HG03280 (cell line): Measurements from ENCODE around the gene NCOR2.
"Not testable (repeated sequence)": the region's sequence is repeated elsewhere in the genome, so short reads cannot be mapped to it uniquely, and the experiment has no call there.

Source experiments
- ATAC-seq: cut with Tn5 transposase; IDR thresholded peaks from one replicate; pipeline ENCODE4 v1.9.1; 2021; ENCODE audit warnings: mild to moderate bottlenecking, moderate library complexity; ENCODE audit not compliant: unreplicated experiment

Gene NCOR2

DNA sequence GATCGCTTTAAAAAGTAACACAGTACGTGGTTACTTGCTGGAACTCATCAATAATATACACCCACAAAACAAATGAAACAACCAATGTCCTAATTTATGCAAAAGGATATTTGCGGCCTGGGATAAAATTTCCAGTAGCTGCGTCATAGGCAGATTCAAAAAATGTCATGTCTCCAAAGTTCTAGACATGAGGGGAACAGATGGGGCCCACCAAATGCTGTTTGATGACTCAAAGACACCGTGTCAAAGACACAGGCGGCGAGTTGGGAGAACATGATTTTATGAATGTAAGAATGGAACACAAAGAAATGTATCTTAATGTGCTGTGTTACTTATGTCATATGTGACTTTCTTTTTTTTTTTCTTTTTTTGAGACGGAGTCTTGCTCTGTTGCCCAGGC lies 34.3 kb upstream of the NCOR2 start:
- no peak for ATAC-seq

DNA sequence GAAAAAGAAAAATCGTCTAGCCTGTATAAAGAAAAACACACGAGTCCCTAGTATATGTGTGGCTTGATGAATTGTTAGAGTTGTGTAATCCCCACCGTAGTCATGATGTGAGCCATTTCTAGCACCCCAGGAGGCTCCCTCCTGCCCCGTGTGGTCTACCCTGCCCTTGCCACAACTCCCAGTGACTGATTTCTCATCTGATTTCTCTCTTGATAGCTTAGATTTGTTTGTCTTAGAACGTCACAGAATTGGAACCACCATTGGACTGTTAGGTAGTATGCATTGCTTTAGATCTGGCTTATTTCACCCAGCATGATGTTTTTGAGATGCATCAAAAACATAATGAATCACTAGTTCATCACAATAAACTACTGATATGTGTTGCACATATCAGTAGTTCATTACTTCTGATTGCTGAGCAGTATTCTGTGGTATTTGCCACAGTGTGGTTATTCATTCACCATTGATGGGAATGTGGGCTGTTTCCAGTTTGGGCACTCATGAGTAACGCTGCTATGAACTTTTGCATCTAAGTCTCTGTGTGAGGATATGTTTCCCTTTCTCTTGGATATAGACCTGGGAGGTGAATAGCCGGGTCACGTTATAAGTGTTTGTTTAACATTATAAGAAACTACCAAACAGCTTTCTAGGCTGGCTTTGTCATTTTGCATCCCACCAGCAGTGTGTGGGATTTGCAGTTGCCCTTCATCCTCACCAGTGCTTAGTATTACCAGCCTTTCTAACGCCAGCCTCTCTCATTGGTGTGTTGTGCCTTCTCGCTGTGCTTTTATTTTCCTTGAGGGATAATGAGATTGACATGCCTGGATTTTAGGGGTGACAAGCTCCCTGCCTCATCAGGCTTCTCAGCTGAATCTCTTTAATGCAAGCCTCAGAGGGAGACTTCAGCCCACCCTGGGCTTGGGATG lies 31.9 kb upstream of the NCOR2 start:
- ATAC-seq = no peak

DNA sequence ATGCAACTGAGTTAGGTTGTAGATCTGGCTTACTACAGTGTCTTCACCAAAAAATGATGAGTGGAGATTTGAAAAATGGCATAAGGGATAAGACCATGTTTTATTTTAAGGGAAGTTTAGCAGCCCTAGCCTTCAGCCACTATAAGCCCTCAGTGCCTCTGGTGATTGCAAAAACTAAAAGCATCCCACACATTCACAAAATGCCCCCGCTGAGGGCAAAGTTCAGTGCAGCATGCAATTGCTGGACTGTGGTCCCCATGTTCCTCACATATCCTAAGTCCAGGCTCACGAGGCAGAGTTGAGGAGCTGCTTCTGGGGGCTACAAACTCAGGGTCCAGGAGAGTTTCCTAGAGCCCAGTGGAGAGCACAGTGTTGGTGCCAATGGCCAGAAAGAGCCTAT lies 29.6 kb upstream of the NCOR2 start:
- ATAC-seq = no peak

DNA sequence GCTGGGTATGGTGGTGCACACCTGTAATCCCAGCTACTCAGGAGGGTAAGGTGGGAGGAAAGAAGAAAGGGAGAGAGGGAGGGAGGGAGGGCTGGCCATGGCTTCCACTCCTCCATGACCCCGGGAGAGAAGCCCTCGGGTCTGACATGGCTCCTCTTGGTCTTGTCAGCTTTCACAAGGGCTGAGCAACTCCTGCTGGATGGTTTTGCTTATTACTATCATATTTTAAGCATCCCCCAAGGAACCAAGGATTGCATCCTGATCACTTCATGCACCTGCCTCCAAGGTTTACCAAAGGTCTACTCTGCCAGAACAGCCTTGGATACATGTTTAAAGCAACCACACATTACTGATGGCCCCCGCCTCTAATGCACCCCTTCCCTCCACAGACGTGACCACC lies 28.0 kb upstream of the NCOR2 start:
- ATAC-seq = no peak

DNA sequence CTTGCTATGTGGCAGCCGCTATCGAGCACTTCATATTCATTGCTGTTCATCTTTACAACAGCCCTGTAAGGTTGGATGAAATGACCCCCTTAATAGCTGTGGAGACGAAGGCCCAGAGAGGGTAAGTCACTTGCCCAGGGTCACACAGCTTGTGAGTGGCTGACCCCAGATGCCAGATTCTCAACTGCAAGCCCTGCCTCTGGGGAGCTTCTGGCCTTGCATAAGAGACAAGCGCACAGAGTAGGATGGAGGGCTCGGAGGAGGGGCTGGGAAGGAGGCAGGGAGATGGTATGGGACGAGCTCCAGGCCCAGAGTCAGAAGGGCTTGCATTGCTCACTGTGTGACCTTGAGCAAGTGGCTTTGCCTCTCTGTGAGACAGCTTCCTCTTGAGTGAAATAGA lies 27.4 kb upstream of the NCOR2 start:
- ATAC-seq = no peak

DNA sequence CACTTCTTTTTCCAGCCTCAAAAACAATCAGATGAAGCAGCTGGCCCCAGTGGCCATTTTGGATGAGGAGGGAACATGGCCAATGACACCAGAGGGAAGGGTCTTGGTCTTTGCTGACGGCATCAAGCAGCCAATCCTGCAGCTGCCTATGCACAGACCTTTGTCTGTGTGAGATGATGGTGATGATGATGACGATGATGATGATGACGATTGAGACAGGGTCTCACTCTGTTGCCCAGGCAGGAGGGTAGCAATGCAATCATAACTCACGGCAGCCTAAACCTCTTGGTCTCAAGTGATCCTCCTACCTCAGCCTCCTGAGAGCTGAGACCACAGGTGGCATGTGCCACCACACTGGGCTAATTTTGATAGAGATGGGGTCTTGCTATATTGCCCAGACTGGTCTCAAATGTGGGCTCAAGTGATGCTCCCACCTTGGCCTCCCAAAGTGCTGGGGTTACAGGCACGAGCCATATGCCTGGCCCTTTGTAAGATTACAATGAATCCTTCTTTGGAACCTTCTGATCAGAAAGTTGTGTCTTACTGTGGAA lies 26.5 kb upstream of the NCOR2 start:
- ATAC-seq = no peak

DNA sequence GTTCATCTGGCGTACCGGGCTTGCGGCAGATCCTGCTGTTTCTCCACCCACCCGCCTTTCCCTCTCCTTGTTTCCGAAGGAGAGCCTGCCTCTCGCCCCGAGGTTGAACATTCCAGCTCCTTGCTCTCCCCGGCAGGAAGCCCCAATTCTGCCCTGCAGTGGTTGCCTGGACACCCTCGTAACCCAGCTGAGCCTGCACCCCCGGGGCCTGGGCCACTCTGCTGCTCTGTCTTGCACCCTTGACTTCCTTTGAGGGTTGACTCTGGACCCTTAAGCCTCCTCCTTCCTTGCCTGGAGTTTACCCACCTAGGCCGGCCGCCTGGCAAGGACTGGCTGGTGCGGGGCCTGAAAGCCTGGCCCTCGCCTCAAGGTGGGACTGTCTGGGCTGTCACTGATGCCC lies 25.8 kb upstream of the NCOR2 start:
- ATAC-seq = no peak

DNA sequence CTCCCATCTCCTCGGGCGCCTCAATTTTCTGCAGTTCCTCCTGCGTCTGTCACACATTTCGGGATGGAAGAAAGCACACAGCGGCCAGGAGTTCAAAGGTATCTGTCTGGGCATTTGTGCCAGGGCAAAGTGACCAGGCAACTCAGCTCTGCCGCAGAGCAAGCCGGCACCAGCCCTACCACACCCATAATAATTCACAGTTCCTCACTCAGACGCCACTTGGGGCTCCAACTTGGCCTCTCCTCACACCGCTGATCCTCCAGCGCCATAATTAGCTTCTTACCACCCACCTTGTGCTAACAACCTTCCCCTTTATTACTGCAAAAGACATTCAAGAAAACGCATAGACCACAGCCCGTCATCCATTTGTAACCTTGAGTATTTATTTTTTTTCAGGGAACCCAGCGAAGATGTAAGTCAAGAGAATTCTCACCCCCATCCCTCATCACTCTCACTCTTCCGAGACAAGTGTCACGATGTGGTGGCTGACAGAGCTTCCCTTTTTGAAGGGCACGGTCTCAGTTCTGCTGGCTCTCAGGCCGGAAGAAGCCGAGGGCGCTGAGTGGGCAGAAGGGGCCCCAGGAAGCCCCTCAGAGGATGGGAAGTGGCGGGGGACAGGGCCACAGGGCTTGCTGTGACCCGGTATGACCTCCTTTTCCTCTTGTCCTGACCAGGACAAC lies 25.2 kb upstream of the NCOR2 start:
- no peak for ATAC-seq

DNA sequence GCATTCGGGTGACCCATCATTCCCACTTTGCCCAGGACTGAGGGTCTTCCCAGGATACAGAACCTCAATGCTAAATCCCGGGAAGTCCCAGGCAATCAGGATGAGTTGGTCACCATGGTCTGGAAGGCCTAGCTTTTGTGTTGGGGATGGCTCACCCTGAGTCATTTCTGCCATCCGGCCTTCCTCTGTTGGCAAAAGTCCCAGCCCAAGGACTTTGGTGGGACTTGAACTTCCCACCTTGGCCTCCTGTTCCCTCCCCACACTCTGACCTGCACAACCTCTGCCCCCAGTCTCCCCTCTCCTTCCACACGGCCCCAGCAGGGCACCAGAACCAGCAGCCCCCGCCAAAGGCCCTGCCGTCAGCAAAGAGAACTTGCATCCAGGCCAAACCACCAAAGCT lies 24.6 kb upstream of the NCOR2 start:
- ATAC-seq = no peak

DNA sequence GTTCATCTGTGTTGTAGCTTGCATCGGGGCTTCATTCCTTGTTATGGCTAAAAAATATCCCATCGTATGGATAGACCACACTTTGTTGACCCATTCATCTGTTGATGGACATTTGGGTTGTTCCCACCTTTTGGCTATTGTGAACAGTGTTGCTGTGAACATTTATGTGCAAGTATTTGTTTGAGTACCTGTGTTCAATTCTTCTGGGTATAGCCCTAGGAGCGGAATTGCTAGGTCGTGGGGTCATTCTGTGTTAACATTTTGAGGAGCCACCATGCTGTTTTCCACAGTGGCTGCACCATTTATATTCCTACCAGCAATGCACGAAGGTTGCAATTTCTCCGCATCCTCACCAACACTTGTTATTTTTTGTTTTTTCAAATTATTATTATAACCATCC lies 23.0 kb upstream of the NCOR2 start:
- no peak for ATAC-seq

DNA sequence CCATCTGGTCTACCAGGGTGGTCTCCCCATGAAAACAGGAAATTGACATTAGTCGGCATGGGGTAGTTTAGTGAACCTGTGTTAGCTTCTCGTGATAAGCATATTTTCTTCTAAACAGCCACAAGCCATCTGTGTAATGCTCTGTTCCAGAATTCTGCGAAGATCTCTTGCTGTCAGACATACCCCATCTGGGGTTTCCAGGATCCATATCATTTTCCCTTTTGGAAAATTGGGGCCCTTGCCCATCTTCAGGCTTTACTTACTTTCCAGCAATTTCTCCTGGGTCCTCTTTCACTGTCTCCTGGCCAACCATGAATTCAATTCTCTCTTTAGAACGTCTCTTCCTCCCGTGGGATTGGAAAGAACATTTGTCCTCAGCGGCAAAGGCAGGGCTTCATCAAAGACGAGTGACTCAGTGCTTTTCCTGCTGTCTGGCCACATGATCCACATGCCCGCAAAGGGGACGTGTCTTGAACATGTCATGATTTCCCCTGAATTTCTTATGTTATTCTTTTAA lies 21.4 kb upstream of the NCOR2 start:
- ATAC-seq = no peak

DNA sequence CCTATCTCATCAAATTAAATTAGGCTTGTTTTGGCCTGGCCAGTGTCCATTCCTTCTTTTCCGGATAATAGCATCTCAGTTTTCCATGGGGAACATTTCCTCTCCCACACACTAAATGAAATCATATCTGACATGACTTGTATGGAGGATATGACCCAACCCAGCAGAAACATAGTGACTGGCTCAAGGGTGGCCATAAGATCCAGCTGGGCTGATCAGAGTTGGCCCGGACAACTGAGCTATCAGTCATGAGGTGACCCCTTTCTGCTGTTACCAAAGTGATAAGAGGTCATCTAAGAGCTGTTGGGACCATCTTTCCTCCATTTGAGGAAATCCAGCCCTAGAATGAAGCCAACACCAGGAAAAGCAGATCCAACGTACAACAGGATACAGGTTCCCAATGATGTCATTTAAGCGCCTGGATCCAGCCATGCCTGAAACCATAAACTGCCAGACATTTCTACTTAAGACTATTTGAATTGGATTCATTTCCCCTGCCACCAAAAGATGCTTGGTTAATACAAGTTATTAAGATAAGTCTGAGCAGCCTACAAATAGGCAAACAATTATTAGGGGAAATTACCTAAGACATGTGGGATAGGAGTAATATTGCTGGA lies 20.7 kb upstream of the NCOR2 start:
- no peak for ATAC-seq

DNA sequence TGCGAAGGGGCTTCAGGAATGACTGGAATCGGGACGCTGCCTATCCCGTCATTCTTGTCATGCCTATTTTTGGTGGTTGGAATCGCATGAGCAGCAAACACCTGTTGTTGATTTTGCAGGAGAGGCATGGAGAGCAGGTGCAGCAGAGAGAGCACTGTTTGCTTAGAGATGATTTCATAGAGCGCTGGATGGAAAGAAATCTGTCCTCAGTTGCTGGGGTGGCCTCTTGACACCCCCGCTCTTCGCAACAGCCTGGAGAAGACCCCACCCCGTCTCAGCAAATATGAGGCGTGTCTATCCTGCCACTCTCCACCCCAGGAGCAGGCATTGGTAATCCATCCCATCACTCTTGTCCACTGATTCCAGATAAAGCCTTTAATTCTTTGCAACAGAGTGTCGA lies 19.3 kb upstream of the NCOR2 start:
- ATAC-seq = no peak

DNA sequence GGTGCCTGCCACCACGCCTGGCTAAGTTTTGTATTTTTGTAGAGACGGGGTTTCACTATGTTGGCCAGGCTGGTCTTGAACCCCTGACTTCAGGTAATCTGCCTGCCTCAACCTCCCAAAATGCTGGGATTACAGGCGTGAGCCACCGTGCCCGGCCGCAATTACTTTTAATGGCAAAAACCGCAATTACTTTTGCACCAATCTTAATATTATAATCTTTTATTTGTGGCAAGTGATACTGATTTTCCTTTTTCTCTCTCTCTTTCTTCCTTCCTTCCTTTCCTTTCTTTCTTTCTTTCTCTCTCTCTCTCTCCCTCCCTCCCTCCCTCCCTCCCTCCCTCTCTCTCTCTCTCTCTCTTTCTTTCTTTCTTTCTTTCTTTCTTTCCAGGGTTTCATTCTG lies 17.1 kb upstream of the NCOR2 start:
- not testable (repeated sequence) for ATAC-seq

DNA sequence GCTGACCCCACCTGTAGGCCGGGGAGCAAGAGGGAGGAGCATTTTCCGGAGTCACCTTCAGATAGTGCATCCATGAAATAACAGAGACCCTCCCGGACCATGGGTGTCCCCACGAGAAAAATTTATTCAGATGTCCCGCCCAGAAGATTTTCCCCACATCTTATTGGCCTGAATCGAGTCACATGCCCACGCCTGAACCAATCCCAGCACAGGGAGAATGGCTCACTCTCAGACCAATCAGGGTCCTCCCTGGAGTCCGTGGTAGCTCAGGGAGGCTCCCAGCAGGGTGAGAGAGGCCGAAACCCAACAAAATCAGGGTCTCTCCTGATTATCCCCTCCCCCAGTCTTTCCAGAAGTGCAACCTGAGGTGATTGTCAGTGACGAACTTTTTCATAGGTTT lies 16.4 kb upstream of the NCOR2 start:
- ATAC-seq = no peak

DNA sequence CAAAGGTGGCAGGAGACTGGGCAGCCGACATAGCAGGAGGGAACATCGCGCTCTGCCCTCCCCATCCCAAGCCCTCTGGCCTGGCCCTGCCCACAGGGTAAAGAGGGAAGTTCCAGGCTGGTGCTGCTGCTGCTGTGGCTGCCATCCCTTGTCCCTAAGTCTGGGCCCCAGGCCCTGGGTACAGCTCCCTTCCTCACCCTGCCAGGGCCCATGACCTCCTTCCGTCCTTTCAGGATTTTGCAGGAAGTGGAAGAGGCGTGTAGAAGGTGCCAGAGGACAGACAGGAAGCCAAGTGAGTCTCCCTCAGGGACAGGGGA lies 14.7 kb upstream of the NCOR2 start:
- no peak for ATAC-seq

DNA sequence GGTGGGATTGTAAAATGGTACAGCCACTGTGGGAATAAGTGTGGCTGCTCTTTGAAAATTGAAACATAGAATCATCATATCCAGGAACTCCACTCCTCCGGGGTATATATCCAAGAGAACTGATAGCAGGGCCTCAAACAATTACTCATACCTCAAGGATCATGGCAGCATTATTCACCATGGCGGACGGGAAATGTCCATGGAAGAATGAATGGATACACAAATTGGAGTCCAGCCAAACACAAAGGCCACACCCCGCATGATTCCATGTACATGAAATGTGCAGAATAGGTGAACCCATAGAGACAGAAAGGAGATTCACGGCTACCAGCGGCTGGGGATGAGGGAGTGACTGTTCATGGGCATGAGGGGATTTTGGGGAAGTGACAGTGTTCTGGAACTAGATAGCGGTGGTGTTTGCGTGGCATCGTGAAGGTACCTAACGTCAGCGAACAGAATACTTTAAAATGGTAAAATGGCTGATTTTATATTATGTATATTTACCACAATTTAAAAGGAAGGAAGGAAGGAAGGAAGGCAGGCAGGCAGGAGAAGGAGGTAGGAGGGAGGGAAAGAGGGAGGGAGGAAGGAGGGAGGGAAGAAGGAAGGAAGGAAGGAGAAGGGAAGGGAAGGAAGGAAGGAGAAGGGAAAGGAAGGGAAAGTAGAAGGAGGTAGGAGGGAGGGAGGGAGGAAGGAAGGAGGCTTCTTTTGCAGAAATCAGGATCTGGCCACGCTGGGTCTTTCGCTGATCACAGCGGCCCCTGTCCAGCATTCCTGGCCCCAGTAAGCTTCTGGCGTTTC lies 14.1 kb upstream of the NCOR2 start:
- ATAC-seq = no peak

DNA sequence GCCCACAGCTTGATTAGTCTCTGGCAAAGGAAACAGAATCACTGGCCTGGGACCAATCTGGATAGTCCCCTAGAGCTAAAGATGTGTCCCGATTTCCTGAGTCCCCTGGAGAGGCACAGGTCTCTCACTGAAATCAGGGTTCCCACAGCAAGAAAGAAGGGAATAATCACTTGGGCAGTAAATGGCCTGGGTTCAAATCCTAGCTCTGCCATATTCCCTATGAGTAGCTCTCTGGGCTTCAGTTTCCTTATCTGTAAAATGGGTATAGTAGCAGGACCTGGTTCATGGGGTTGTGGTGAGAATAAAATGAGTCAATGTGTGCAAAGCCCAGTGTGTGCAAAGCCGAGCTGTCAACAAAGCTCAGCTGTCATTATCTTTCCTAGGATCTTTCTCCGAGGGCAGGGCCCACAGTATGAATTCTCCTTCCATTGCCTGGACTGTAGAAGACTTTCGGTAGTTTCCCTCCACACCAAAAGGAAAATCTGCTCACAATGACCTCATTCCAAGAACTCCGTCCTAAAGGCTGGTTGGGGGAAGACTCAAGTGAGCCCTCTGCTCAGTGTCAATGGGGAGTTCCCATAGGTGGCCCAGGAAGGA lies 12.6 kb upstream of the NCOR2 start:
- ATAC-seq = no peak

DNA sequence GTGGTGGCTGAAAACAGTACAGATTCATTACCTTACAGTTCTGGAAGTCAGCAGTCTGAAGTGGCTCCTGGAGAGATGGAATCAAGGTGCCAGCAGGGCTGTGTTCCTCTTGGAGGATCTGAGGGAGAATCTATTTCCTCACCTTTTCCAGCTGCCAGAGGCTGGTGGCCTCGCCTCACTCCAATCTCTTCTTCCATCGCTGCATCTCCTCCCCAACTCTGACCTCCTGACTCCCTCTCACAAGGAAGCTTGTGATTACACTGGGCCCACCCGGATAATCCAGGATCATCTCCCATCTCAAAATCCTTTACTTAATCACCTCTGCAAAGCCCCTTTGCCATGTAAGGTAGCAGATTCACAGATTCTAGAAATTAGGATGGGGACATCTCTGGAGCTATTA lies 11.4 kb upstream of the NCOR2 start:
- ATAC-seq = no peak

DNA sequence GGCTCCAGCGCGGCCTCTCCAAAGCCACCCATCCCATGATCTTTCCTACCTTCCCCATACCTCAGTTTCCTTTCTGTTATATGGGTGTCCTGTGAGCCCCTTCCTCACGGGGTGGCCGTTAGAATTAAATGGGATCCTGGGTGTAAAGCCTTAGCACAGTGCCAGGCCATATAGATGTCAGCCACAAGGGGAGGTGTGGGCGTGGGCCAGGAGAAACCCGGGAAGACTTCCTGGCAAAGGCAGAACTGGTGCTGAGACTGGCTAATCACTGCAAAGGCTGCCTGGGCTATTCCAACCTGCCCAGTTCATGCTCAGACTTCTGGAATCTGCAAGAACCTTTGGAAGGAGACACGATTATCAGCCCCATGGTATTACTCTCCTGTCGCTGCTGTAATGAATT lies 11.0 kb upstream of the NCOR2 start:
- no peak for ATAC-seq
